Retinal pigment epithelial cell (primary cell): ENCODE measurements around the gene SEMA7A.

ENCODE experiments used
- DNase-seq: peaks from one replicate; pipeline ENCODE4 v3.0.0-alpha.2; 2010; ENCODE audit warnings: low read depth
- H3K4me3 ChIP-seq: 2 replicates; pipeline ENCODE4 v1.5.1; 2011; ENCODE audit warnings: mild to moderate bottlenecking, low read length, control low read depth, moderate library complexity
- CTCF ChIP-seq: conservative IDR thresholded peaks from 2 replicates; pipeline ENCODE4 v1.5.1; 2011; ENCODE audit warnings: low read depth, low read length, control low read depth, inconsistent platforms

SEMA7A gene

GRCh38 chr15:74445816-74446763 is 12.3 kb upstream of the SEMA7A start:
- TF ChIP-seq CTCF, result no peak
- no peak overlapping the region for H3K4me3 ChIP-seq
- no peak for DNase-seq

- H3K4me3 ChIP-seq, result no peak overlapping the region
- no peak for TF ChIP-seq CTCF
- DNase-seq, result no peak
These were observed 10.6 kb upstream of the SEMA7A start for GRCh38 chr15:74444106-74445062.

GRCh38 chr15:74443100-74443909 is 9.5 kb upstream of the SEMA7A start:
- no peak overlapping the region for H3K4me3 ChIP-seq
- DNase-seq, result no peak
- no peak for TF ChIP-seq CTCF

- no peak for TF ChIP-seq CTCF
- H3K4me3 ChIP-seq, result no peak overlapping the region
- no peak for DNase-seq
These were observed 8.8 kb upstream of the SEMA7A start for GRCh38 chr15:74442604-74443003.

GRCh38 chr15:74442063-74442462 is 8.3 kb upstream of the SEMA7A start:
- DNase-seq, result no peak
- H3K4me3 ChIP-seq, result no peak overlapping the region
- no peak for TF ChIP-seq CTCF

GRCh38 chr15:74441248-74441941 is 7.6 kb upstream of the SEMA7A start:
- TF ChIP-seq CTCF, result no peak
- H3K4me3 ChIP-seq, result no peak overlapping the region
- DNase-seq, result no peak
